Activated CD4-positive, alpha-beta T cell treated with anti-CD3 and anti-CD28 coated beads, Interleukin-10, Interleukin-2, amounts not matched to agents 100 ng/mL and 50 ng/mL, durations not matched to agents 16 hours and 8 hours (primary cell): ENCODE data around the gene SNPH.
"Not testable (repeated sequence)": the region's sequence is repeated elsewhere in the genome, so short reads cannot be mapped to it uniquely, and the experiment has no call there.

Source experiments
- DNase-seq: peaks from one replicate; pipeline ENCODE4 v3.0.0-alpha.2; 2020

SNPH gene

GRCh38 chr20:1266167-1266973 lies at the start of gene SNPH:
SNPH (plus strand) TSS chr20:1266294; CDS start chr20:1296240, 29,946 bp downstream.
- peak; percentile 79 for DNase-seq

- DNase-seq: not testable (repeated sequence)
These were observed 49.3 kb upstream of the SNPH start for GRCh38 chr20:1216527-1217427.

GRCh38 chr20:1222750-1223149 lies 43.3 kb upstream of the SNPH start:
- not testable (repeated sequence) for DNase-seq

GRCh38 chr20:1224205-1224890 lies 41.7 kb upstream of the SNPH start:
- DNase-seq: no peak

DNA sequence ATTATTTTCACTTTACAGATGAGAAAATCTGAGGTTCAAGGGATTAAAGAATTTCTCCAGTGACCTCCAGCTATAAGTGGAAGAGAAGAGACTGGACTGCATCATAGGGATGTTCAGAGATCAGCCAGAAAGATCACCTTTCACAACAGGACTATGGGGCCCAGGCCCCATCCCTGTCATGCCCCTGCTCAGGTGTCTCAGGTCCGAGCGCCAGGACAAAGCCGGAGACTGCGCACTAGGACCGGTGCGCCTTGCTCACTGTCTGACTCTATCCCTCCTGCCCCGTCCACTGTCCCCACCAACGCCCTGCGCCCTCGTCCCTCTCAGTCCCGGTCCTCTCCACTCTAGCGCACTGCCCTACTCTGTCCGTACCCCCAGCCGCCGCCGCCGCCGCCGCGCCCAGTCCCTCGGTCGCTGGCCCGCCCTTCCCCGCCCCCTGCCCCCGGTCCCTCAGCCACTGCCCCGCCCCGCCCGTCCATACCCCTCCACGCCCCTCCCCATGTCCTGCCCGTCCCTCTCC lies 40.8 kb upstream of the SNPH start:
- DNase-seq: no peak

DNA sequence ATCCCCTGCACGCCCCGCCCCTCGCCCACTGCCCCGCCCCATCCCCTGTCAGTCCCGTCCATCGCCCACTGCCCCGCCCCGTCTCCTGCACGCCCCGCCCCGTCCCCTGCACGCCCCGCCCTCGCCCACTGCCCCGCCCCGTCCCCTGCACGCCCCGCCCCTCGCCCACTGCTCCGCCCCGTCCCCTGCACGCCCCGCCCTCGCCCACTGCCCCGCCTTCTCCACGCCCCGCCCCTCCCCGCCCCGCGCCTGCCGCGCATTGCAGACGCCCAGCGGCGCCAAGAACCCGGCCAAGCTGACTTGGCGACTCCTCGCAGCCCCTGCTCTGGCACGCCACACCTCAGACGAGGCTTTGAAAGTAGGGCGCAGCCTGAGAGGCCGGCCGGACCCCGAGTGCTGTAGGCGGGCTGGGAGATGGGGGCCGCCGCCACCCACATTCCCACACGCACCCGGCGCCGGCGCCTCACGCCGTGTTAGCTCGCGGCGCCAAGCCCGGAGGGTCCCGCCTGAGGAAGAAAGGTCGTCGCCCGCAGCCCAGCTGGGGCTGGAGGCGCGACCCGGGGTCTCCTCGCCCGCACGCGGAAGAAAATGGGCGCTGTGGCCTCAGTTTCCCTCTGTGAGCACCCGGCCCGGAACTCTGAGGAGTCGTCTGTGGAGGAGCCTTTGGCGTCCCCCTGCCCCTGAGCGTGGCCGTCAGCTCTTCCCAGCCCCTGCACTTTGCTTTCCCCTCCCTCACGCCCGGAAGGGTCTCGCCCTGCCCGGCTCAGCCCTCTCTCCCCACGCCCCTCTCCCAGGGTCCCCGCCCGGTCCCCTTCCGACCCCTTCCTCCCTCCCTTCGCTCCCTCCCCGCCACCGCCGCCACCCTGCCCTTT lies 40.1 kb upstream of the SNPH start, which contains the start of gene RAD21L1:
TSS of gene RAD21L1 (plus strand) at position 262 of the 872 bp plus-strand sequence. CDS start 2,410 bp downstream, outside the sequence.
- peak; percentile 85 for DNase-seq

- no peak for DNase-seq
These were observed 36.6 kb upstream of the SNPH start for GRCh38 chr20:1229541-1229940.

GRCh38 chr20:1232286-1233111 lies 33.6 kb upstream of the SNPH start:
- DNase-seq: no peak

DNA sequence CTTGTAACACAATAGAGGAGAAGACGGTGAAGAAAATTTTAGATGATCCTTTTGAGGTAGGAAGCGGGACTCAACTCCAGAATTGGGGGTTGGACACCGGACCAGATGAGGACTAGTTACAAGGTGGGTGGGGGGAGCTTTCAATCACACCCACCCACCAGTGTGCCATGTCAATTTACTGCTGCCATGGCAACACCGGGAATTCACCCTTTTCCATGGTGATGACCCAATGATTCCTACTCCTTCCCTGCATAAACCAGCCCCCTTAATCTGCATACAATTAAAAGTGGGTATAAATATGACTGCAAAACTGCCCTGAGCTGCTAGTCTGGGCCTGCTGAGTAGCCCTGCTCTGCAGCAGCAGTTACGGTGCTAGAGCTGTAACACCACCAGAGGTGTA lies 25.5 kb upstream of the SNPH start:
- no peak for DNase-seq

DNA sequence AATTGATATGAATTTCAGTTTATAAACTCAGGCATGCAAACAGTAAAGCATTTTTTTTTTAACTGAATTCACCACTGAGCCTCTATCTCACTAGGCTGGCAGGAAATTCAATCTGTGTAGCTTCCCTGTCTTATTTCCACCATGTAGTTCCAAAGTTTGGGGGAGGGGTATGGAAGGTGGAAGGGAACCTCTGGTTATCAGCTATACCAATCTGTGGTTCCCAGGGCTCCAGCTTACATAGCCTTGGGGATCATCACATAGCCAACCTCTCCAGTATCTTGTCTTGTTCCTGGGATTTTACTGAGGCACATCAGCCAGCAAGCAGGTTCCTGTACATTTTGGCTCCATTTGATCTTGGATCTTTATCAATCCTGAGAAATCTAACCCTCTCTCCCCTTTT lies 24.6 kb upstream of the SNPH start:
- no peak for DNase-seq

DNA sequence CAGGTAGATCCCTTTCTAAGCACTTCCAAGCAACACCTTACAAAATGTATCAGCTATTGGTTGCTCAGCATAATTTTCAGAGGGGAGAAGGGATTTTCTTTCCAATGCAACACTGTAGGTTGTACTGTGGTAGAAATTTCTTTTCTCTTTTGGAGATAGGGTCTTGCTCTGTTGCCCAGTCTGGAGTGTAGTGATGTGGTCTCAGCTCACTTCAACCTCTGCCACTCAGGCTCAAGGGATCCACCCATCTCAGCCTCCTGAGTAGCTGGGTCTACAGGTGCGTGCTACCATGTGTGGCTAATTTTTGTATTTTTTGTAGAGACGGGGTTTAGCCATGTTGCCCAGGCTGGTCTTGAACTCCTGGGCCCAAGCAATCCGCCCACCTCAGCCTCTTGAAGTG lies 24.0 kb upstream of the SNPH start:
- no peak for DNase-seq

- DNase-seq: no peak
These were observed 23.6 kb upstream of the SNPH start for GRCh38 chr20:1242530-1242929.

DNA sequence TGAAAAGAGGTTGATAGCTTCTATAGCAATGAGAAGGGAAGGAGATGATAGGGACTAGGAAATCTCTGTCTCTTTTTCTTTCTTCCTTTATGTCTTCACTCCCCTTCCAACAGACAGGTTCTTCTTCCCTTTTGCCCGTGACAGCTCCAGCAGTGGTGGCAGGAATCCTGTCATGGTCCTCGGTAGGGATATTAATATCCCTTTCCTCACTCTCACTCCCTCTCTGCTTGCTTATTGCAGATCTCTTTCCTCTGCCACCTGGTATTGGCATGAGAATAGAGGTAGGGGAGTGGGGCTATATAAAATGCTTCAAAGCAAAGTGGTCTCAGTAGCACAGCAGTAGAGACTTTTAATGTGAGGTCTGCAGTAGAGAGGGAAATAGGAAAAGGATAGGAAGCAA lies 20.5 kb upstream of the SNPH start:
- DNase-seq: no peak

DNA sequence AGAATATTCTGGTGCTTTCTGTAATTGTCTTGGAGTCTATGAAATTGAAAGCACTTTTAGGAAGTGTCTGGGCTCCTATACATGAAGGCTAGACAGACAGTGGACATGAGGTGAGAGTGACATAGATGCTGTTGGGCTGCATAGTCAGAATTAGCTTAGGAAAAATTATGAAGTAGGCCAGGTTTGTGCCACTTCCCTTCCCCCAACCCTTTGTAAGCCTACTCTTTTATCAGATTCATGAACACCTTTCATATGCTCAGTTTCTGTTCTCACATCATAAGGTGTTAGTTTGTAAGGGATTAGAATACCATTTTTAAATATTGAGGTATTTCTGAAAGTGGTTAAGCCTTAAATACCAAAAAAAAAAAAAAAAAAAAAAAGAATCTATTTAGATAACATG lies 18.4 kb upstream of the SNPH start:
- DNase-seq: no peak

- DNase-seq: not testable (repeated sequence)
These were observed 15.8 kb upstream of the SNPH start for GRCh38 chr20:1250282-1250681.

GRCh38 chr20:1252416-1252815 lies 13.7 kb upstream of the SNPH start:
- DNase-seq: no peak

DNA sequence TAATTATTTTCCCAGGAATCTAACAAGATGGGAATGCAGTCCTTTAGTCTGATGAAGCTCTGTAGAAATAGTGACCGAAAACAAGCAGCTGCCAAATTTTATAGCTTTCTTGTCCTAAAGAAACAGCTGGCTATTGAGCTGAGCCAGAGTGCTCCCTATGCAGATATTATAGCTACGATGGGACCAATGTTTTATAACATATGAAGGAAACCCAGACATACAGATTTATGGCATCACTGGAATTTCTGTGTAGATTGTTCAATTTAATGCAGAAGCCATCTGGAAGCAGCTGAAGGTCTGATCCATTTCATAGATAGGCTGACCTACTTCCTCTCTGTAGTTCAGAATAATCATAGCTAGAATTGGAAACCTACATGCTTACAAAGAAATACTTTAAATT lies 11.8 kb upstream of the SNPH start:
- no peak for DNase-seq

GRCh38 chr20:1255675-1256074 lies 10.4 kb upstream of the SNPH start:
- DNase-seq: no peak

DNA sequence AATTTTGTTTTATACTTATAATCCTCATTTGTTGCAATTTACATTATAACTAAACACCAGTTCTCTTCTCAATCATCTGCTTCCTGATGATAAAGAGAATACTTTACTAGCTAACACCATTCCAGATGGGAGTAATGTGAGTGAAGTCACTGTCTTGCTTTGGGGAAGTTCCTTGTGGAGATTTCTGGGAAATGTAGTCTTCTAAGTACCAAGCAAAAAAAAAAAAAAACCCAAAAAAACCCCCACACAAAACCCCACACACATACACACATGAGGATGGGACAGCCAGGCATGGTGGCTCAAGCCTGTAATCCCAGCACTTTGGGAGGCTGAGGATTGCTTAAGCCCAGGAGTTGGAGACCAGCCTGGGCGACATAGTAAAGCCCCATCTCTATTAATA lies 2.2 kb upstream of the SNPH start:
- no peak for DNase-seq

DNA sequence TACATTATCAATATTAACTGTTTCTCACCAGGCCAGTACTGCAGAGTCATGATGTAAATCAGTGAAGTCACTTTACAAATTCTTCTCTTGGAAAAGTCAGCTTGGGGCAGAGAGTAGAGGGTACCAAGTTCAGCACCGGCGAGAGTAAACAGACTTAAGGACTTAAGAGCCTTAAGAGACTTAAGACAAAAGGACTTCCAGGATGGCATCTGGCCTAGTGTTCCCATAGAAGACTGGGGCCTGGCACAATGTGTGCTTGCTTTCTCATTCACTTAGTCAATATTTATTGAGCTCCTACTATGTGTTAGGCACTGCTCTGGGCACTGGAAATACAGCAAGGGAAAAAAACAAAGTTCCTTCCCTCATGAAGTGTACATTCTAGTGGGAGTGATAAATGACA lies 1.4 kb upstream of the SNPH start:
- no peak for DNase-seq
